BJ (cell line): ENCODE results near the gene USP27X. TPM values are rescaled to one million over a fixed set of nuclear protein-coding genes. Genes with fewer than 3 reads are reported as not detected.

Source experiments
- CTCF ChIA-PET: fragments of 350-600 bp; formaldehyde crosslinking; extraction: SDS; loops from one replicate; lab custom pipeline; 2021; ENCODE audit warnings: antibody characterized with exemption, inconsistent platforms; lab: Yijun Ruan, JAX
- POLR2A ChIA-PET: fragments of 300-600 bp; sonication (Branson Sonifier 250); formaldehyde crosslinking; extraction: SDS; loops from one replicate; lab custom pipeline; 2021; ENCODE audit warnings: antibody characterized with exemption; lab: Charles Lee
- DNase-seq: peaks from one replicate; pipeline ENCODE4 v3.0.0-alpha.2; 2011; ENCODE audit warnings: low read depth
- H3K27me3 ChIP-seq: 2 replicates; pipeline ENCODE4 v1.6.0; 2011; ENCODE audit warnings: low read length; ENCODE audit not compliant: control insufficient read depth, insufficient read depth
- H3K36me3 ChIP-seq: 2 replicates; pipeline ENCODE4 v1.5.1; 2011; ENCODE audit warnings: low read length; ENCODE audit not compliant: control insufficient read depth, insufficient read depth
- H3K4me3 ChIP-seq: 2 replicates; pipeline ENCODE4 v1.5.1; 2011; ENCODE audit warnings: low read depth, mild to moderate bottlenecking, control low read depth, low read length
- polyA plus RNA-seq: library from polyadenylated mRNA; depleted of rRNA; stranded (reverse); fragments of >200 nt; gene quantifications from 2 replicates; pipeline ENCODE4 v1.2.3, GENCODE V29; 2011
- TF ChIP-seq, protein P1 (sequence below): IDR thresholded peaks from 2 replicates; pipeline ENCODE4 v1.5.1; 2011; ENCODE audit warnings: low read depth, mild to moderate bottlenecking, control low read depth, inconsistent platforms, low read length, moderate library complexity; ENCODE audit not compliant: insufficient read depth

The USP27X gene
- polyA plus RNA-seq, 1 experiment: 3.4 TPM

DNA sequence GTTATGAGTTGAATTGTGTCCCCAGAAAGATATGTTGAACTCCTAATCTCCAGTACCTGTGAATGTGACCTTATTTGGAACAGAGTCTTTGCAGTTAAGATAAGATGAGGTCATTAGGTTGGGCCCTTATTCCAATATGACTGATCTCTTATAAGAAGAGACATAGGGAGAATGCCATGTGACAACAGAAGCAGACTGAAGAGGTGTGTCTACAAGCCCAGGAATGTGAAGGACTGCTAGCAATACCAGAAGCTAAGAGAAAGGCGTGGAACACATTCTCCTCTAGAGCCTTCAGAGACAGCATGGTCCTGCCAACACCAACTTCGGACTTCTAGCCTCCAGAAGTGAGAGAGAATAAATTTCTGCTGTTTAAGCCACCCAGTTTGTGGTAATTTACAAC lies 22.5 kb upstream of the USP27X start:
- H3K36me3 ChIP-seq: no peaks in the 10 kb centered on the region
- no peak for DNase-seq
- CTCF ChIA-PET: no interaction called here
- H3K27me3 ChIP-seq: no peaks in the 10 kb centered on the region
- no peak overlapping the region for H3K4me3 ChIP-seq
- TF ChIP-seq, protein P1, sequence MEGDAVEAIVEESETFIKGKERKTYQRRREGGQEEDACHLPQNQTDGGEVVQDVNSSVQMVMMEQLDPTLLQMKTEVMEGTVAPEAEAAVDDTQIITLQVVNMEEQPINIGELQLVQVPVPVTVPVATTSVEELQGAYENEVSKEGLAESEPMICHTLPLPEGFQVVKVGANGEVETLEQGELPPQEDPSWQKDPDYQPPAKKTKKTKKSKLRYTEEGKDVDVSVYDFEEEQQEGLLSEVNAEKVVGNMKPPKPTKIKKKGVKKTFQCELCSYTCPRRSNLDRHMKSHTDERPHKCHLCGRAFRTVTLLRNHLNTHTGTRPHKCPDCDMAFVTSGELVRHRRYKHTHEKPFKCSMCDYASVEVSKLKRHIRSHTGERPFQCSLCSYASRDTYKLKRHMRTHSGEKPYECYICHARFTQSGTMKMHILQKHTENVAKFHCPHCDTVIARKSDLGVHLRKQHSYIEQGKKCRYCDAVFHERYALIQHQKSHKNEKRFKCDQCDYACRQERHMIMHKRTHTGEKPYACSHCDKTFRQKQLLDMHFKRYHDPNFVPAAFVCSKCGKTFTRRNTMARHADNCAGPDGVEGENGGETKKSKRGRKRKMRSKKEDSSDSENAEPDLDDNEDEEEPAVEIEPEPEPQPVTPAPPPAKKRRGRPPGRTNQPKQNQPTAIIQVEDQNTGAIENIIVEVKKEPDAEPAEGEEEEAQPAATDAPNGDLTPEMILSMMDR: no peak
- POLR2A ChIA-PET: no interaction called here

DNA sequence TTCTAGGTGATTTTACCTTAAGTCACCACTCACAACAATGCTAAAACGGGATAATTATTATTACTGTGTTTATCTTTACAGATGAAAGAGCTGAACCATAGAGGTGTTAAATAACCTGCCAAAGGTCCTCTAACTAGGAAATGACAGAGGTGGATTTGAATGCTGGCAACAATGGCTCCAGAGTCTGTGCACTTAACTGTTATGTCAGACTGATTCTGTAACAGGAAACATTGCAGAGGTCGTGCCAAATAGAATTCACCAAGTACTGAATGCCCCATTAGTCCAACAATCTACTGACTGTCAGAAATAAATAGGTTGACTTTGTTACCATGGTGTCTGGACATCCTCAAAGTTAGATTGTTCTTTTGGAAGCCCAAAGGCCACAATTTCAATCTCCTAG lies 20.9 kb upstream of the USP27X start:
- TF ChIP-seq, protein P1: no peak
- Histone ChIP-seq H3K4me3 (no peak overlapping the region), H3K36me3 (no peaks in the 10 kb centered on the region), H3K27me3 (no peaks in the 10 kb centered on the region)
- DNase-seq: no peak
- ChIA-PET CTCF (no interaction called here), POLR2A (no interaction called here)

DNA sequence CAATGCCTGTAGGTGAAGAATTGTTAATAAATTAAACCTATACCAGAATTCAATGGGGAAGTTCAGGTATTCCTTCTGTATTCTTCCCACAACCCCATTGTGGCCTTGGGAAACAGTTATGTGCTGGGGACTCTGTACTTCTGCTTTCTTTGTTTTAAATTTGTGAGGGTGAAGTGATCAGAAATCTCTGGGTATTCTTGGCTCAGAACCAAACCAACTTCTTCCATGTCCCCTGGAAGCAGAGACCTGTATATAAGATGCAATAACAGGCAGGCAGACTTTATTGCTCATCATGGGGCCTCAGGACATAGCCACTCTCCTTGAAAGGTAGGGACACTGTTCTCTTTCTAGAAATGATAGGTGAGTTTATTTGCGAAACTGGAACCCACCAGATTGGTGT lies 19.8 kb upstream of the USP27X start:
- no peak for DNase-seq
- H3K4me3 ChIP-seq: no peak overlapping the region
- ChIA-PET CTCF (interaction anchor here (0.6 kb wide), 1 partner anchor 13 kb away, joined by 3 read pairs; no protein-coding TSS in a partner anchor), POLR2A (no interaction called here)
- TF ChIP-seq, protein P1: no peak
- no peaks in the 10 kb centered on the region for H3K36me3 ChIP-seq
- H3K27me3 ChIP-seq: no peaks in the 10 kb centered on the region

GRCh38 chrX:49860867-49861535 lies 18.3 kb upstream of the USP27X start:
- ChIA-PET POLR2A (no interaction called here), CTCF (interaction anchor here (0.9 kb wide), 1 partner anchor 14 kb away, joined by 3 read pairs; no protein-coding TSS in a partner anchor)
- no peaks in the 10 kb centered on the region for H3K27me3 ChIP-seq
- TF ChIP-seq, protein P1: no peak
- H3K4me3 ChIP-seq: no peak overlapping the region
- no peaks in the 10 kb centered on the region for H3K36me3 ChIP-seq
- DNase-seq: no peak

GRCh38 chrX:49862093-49862492 lies 17.2 kb upstream of the USP27X start:
- POLR2A ChIA-PET: no interaction called here
- H3K27me3 ChIP-seq: no peaks in the 10 kb centered on the region
- TF ChIP-seq, protein P1: no peak
- H3K36me3 ChIP-seq: no peaks in the 10 kb centered on the region
- H3K4me3 ChIP-seq: no peak overlapping the region
- no peak for DNase-seq
- CTCF ChIA-PET: no interaction called here
